KMS-11 (cell line): Measurements from ENCODE around the gene DTNB.

ENCODE experiments used
- H2AFZ ChIP-seq: fragments of 200-600 bp; sonication (generic); 2 replicates; pipeline ENCODE4 v1.6.1; 2016; ENCODE audit warnings: antibody characterized with exemption, mixed run types, low read depth
- H3K27ac ChIP-seq: fragments of 200-600 bp; sonication (generic); 2 replicates; pipeline ENCODE4 v1.6.1; 2016; ENCODE audit warnings: mild to moderate bottlenecking, mixed run types
- H3K27me3 ChIP-seq: fragments of 200-600 bp; sonication (generic); 2 replicates; pipeline ENCODE4 v1.6.1; 2017; ENCODE audit warnings: mild to moderate bottlenecking, low read depth, mixed run types, moderate library complexity; ENCODE audit not compliant: insufficient read depth
- H3K36me3 ChIP-seq: fragments of 200-600 bp; sonication (generic); 2 replicates; pipeline ENCODE4 v1.6.1; 2017; ENCODE audit warnings: mild to moderate bottlenecking, mixed run types; ENCODE audit not compliant: insufficient read depth
- H3K4me1 ChIP-seq: fragments of 200-600 bp; sonication (generic); 2 replicates; pipeline ENCODE4 v1.6.1; 2016; ENCODE audit warnings: mild to moderate bottlenecking, low read depth, mixed run types; ENCODE audit not compliant: poor library complexity, severe bottlenecking
- H3K4me2 ChIP-seq: fragments of 200-600 bp; sonication (generic); 2 replicates; pipeline ENCODE4 v1.7.0; 2016; ENCODE audit warnings: mild to moderate bottlenecking, mixed run types
- H3K4me3 ChIP-seq: fragments of 200-600 bp; sonication (generic); IDR thresholded peaks from 2 replicates; pipeline ENCODE4 v1.6.1; 2017; ENCODE audit warnings: low read depth, low read length, mixed read lengths; ENCODE audit not compliant: insufficient read depth
- H3K79me2 ChIP-seq: fragments of 200-600 bp; sonication (generic); 2 replicates; pipeline ENCODE4 v1.6.1; 2016; ENCODE audit warnings: low read depth, mixed run types; ENCODE audit not compliant: insufficient read depth
- H3K9ac ChIP-seq: fragments of 200-600 bp; sonication (generic); 2 replicates; pipeline ENCODE4 v1.6.1; 2016; ENCODE audit warnings: mild to moderate bottlenecking, mixed run types
- H4K20me1 ChIP-seq: fragments of 200-600 bp; sonication (generic); 2 replicates; pipeline ENCODE4 v1.6.1; 2016; ENCODE audit warnings: mild to moderate bottlenecking, mixed run types; ENCODE audit not compliant: insufficient read depth
- TF ChIP-seq, protein P1 (sequence below): fragments of 200-600 bp; sonication (generic); conservative IDR thresholded peaks from 2 replicates; pipeline ENCODE4 v1.6.1; 2017; ENCODE audit warnings: low read depth, mild to moderate bottlenecking, antibody characterized with exemption, low read length, moderate library complexity, mixed read lengths

The DTNB gene

DNA sequence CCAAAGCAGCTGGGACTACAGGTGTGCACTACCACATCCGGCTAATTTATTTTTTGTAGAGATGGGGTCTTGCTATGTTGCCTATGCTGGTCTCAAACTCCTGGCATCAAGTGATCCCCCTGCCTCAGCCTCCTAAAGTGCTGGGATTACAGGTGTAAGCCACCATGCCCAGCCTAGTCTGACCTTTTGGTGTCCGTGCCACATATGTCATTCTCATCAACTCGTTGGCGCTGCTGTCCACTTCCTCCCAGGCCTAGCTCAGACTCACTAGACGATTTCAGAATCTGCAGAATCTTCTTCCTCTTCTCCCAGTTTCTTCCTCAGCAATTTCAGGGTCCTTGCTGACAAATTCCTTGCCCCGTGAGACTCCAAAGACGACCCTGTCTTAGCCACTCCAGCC is 291.9 kb downstream of the DTNB start:
- Histone ChIP-seq H4K20me1 (no peaks in the 10 kb centered on the region), H3K9ac (no peak overlapping the region), H3K4me1 (peaks cover 10% of the 10 kb centered on the region), H3K27ac (no peak overlapping the region), H2AFZ (no peak overlapping the region), H3K4me2 (no peak overlapping the region), H3K4me3 (no peak overlapping the region), H3K79me2 (no peaks in the 10 kb centered on the region), H3K27me3 (no peaks in the 10 kb centered on the region), H3K36me3 (no peaks in the 10 kb centered on the region)
- TF ChIP-seq, protein P1, sequence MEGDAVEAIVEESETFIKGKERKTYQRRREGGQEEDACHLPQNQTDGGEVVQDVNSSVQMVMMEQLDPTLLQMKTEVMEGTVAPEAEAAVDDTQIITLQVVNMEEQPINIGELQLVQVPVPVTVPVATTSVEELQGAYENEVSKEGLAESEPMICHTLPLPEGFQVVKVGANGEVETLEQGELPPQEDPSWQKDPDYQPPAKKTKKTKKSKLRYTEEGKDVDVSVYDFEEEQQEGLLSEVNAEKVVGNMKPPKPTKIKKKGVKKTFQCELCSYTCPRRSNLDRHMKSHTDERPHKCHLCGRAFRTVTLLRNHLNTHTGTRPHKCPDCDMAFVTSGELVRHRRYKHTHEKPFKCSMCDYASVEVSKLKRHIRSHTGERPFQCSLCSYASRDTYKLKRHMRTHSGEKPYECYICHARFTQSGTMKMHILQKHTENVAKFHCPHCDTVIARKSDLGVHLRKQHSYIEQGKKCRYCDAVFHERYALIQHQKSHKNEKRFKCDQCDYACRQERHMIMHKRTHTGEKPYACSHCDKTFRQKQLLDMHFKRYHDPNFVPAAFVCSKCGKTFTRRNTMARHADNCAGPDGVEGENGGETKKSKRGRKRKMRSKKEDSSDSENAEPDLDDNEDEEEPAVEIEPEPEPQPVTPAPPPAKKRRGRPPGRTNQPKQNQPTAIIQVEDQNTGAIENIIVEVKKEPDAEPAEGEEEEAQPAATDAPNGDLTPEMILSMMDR: no peak

DNA sequence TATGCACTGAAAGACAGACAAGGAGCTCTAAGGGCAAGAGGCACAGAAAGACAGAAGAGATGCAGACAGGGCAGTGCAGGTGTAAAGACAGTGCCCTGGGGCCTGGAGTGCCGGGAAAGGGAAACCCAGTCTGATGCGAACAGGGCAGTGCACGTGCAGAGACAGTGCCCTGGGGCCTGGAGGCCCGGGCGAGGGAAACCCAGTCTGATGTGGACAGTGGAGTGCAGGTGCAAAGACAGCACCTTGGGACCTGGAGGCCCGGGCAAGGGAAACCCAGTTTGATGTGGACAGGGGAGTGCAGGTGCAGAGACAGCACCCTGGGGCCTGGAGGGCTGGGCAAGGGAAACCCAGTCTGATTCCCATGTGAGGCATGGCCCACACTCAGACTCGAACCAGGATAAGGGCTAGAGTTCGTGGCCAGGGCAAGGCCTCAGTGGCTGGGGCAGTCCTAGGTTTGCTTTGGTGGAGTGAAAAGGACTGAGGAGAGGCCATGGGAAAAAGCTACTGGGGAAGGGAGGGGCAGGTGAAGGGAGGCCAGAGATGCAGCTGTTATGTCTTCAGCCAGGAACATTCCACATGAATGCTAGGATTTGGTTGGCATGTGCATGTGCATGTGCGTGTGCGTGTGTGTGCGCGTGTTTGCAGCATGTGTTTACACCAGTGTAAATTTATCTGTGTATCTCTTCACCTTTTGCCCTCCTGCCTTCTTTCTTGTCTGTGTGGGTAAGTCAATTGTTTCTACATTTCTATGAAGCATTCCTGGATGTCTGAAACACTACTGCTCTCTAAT is 292.6 kb downstream of the DTNB start:
- Histone ChIP-seq H3K4me2 (no peak overlapping the region), H3K9ac (no peak overlapping the region), H3K4me1 (peaks cover 16% of the 10 kb centered on the region), H3K27me3 (no peaks in the 10 kb centered on the region), H3K27ac (no peak overlapping the region), H3K79me2 (no peaks in the 10 kb centered on the region), H2AFZ (no peak overlapping the region), H3K36me3 (no peaks in the 10 kb centered on the region), H3K4me3 (no peak overlapping the region), H4K20me1 (no peaks in the 10 kb centered on the region)
- TF ChIP-seq, protein P1: no peak

DNA sequence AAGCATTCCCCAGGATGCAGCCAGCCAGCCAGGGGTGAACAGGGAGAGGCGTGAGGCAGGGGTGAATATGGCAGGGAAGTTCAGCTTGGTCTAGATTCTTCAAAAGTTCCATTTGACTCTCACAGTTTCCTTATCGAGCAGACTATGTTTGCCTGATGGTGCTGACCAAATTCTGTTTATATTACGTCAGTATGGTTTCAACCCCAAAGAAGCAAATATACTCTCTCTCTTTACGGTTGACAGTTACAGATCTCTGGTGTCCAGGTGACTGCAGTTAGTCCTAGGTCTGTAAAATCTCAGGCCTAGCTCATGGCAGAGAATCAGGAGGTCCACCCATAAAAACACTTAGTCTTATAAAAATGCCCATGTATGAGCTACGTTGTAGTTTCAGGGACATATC is 293.4 kb downstream of the DTNB start:
- Histone ChIP-seq H3K27ac (no peak overlapping the region), H3K9ac (no peak overlapping the region), H2AFZ (no peak overlapping the region), H3K4me1 (peaks cover 16% of the 10 kb centered on the region), H3K79me2 (no peaks in the 10 kb centered on the region), H3K36me3 (no peaks in the 10 kb centered on the region), H3K4me2 (no peak overlapping the region), H3K27me3 (no peaks in the 10 kb centered on the region), H4K20me1 (no peaks in the 10 kb centered on the region), H3K4me3 (no peak overlapping the region)
- TF ChIP-seq, protein P1: no peak

DNA sequence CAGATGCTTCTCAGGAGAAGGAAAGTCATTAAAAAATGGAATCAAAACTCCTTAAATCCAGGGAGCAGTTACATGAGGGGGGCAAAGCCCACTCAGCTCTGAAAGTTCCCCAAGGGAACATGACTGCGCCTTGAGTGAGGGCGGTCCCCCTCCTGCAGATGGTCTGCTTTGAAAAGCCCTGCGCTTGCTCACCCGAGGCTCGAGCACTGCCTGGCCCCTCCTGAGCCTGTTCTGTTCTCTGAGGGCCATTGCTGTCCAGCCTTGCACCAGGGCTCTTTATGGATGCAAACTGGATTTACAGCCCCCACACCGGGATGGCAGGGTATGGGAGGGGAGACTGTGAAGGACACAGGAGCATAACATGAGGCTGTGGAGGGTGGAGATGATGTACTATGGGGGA is 293.8 kb downstream of the DTNB start:
- no peaks in the 10 kb centered on the region for H3K27me3 ChIP-seq
- H3K9ac ChIP-seq: no peak overlapping the region
- no peaks in the 10 kb centered on the region for H3K79me2 ChIP-seq
- TF ChIP-seq, protein P1: no peak
- H3K4me1 ChIP-seq: peaks cover 16% of the 10 kb centered on the region
- H3K4me3 ChIP-seq: no peak overlapping the region
- no peak overlapping the region for H3K27ac ChIP-seq
- H2AFZ ChIP-seq: no peak overlapping the region
- H3K4me2 ChIP-seq: no peak overlapping the region
- H4K20me1 ChIP-seq: no peaks in the 10 kb centered on the region
- no peaks in the 10 kb centered on the region for H3K36me3 ChIP-seq
